HepG2 (cell line): Measurements from ENCODE around the gene ANXA9. TPM values are rescaled to one million over a fixed set of nuclear protein-coding genes. Genes with fewer than 3 reads are reported as not detected.

Source experiments
- ATAC-seq: fragments of 200-7000 bp; cut with Tn5 transposase; 3 replicates; pipeline ENCODE4 v1.9.1; 2020; ENCODE audit warnings: mild to moderate bottlenecking, moderate library complexity
- BruUV-seq: library from RNA; stranded (reverse); fragments of 400-500 nt; replicated peaks from 2 replicates; lab custom pipeline; 2021; lab: Mats Ljungman, UMichigan
- CTCF ChIA-PET: fragments of 300-600 bp; formaldehyde crosslinking; extraction: SDS; loops from one replicate; lab custom pipeline; 2021; ENCODE audit warnings: low total read pairs, inconsistent platforms, low intra/inter-chr PET ratio; lab: Yijun Ruan, JAX
- POLR2A ChIA-PET: fragments of 350-600 bp; sonication (Branson Sonifier 250); formaldehyde crosslinking; loops from one replicate; lab custom pipeline; 2020; ENCODE audit warnings: antibody characterized with exemption, inconsistent platforms; lab: Yijun Ruan, JAX
- DNase-seq: peaks from one replicate; pipeline ENCODE4 v3.0.0-alpha.2; 2015; ENCODE audit warnings: low spot score
- FAIRE-seq: peaks from 3 replicates; lab custom pipeline; 2011; peaks lifted over from hg19 to GRCh38; lab: Jason Lieb, UNC
- H2AFZ ChIP-seq: one replicate; pipeline ENCODE4 v1.6.1; 2011; ENCODE audit warnings: low read length, inconsistent platforms
- H3K27ac ChIP-seq: fragments of 300-600 bp; 3 replicates; pipeline ENCODE4 v1.8.0; 2011; ENCODE audit warnings: mixed run types, mild to moderate bottlenecking, mixed read lengths, low read length, inconsistent platforms; ENCODE audit not compliant: insufficient read depth; ENCODE audit errors: extremely low read length
- H3K27me3 ChIP-seq, 2 experiments: fragments of 200-600 bp in 1 of 2; 2 replicates in 1 of 2; 3 replicates in 1 of 2; pipeline versions ENCODE4 v1.6.0 to v1.8.0; 2011; ENCODE audit warnings: low read length in 2 of 2, mild to moderate bottlenecking in 2 of 2, moderate library complexity in 2 of 2, inconsistent platforms in 1 of 2; ENCODE audit not compliant: insufficient read depth in 2 of 2, control insufficient read depth in 1 of 2
- H3K36me3 ChIP-seq, 2 experiments: fragments of 200-600 bp in 1 of 2; replicated peaks in 1 of 2; 2 replicates in 1 of 2; 3 replicates in 1 of 2; pipeline versions ENCODE4 v1.5.1 to v1.8.0; 2011; ENCODE audit warnings: low read length in 2 of 2, inconsistent platforms in 1 of 2; ENCODE audit not compliant: insufficient read depth in 2 of 2, control insufficient read depth in 1 of 2
- H3K4me1 ChIP-seq: 2 replicates; pipeline ENCODE4 v1.5.1; 2012; ENCODE audit warnings: low read length, inconsistent platforms; ENCODE audit not compliant: insufficient read depth
- H3K4me2 ChIP-seq: 2 replicates; pipeline ENCODE4 v1.6.0; 2011; ENCODE audit warnings: low read depth, low read length, inconsistent platforms
- H3K4me3 ChIP-seq, 3 experiments: fragments of 200-600 bp in 1 of 3; sonication (generic), shearing (Covaris generic) in 1 of 3; replicated peaks in 1 of 3; 2 replicates each; pipeline ENCODE4 v1.5.1; 2011 to 2016; ENCODE audit warnings: low read length in 3 of 3, inconsistent platforms in 2 of 3, low read depth in 2 of 3, mild to moderate bottlenecking in 2 of 3, control low read depth in 1 of 3, mixed read lengths in 1 of 3; ENCODE audit not compliant: insufficient read depth in 1 of 3
- H3K79me2 ChIP-seq: one replicate; pipeline ENCODE4 v1.6.1; 2011; ENCODE audit warnings: low read length, inconsistent platforms; ENCODE audit not compliant: insufficient read depth
- H3K9ac ChIP-seq: 2 replicates; pipeline ENCODE4 v1.6.0; 2011; ENCODE audit warnings: mild to moderate bottlenecking, low read depth, low read length, inconsistent platforms; ENCODE audit not compliant: insufficient read depth
- H3K9me3 ChIP-seq: 2 replicates; pipeline ENCODE4 v1.5.1; 2012; ENCODE audit warnings: mild to moderate bottlenecking, low read length
- H4K20me1 ChIP-seq: 2 replicates; pipeline ENCODE4 v1.6.0; 2011; ENCODE audit warnings: inconsistent platforms, mild to moderate bottlenecking, low read length, moderate library complexity; ENCODE audit not compliant: insufficient read depth
- FLYWCH1 ChIP-seq: sonication (generic); formaldehyde crosslinking; IDR thresholded peaks from 2 replicates; pipeline ENCODE4 v1.8.1; 2023; ENCODE audit warnings: mild to moderate bottlenecking, missing genetic modification reagents
- ZNF329 ChIP-seq: sonication (generic); formaldehyde crosslinking; IDR thresholded peaks from 2 replicates; pipeline ENCODE4 v1.9.0; 2021; ENCODE audit warnings: low read depth, mild to moderate bottlenecking, missing genetic modification reagents
- ZNF776 ChIP-seq: sonication (generic); formaldehyde crosslinking; IDR thresholded peaks from 2 replicates; pipeline ENCODE4 v1.4.0; 2020; ENCODE audit warnings: mild to moderate bottlenecking, missing genetic modification reagents
- ZNF878 ChIP-seq: sonication (generic); formaldehyde crosslinking; IDR thresholded peaks from 2 replicates; pipeline ENCODE4 v1.8.1; 2023; ENCODE audit warnings: mild to moderate bottlenecking, missing genetic modification reagents, moderate library complexity
- WGBS: methylation state at CpG from one replicate; pipeline ENCODE4 v1.1.6; 2017; ENCODE audit warnings: low lambda C conversion rate; 5-methylcytosine and 5-hydroxymethylcytosine counted together
- in situ Hi-C: cut with HindIII; loops from 2 replicates; pipeline ENCODE4 v1.10.0; 2017; ENCODE audit warnings: low pct_unique_long_range_greater_than_20kb; ENCODE audit not compliant: extremely low pct_ligation_motif_present
- intact Hi-C: fragments of 100-400 bp; cut with micrococcal nuclease; formaldehyde crosslinking; loops from one replicate; pipeline ENCODE4 v1.10.0; 2022; ENCODE audit not compliant: unreplicated experiment
- polyA plus RNA-seq, 8 experiments: library from polyadenylated mRNA; depleted of rRNA in 3 of 8; stranded (reverse) in 7 of 8; unstranded in 1 of 8; fragments of >200 nt; fragmentation: Illumina TruSeq in 4 of 8; extraction: Trizol in 4 of 8; gene quantifications; 2 replicates each; pipeline versions ENCODE4 v1.2.1 to v1.2.3, GENCODE V29; 2011 to 2016; ENCODE audit warnings: low read depth in 4 of 8, missing spikeins in 1 of 8, mixed read lengths in 1 of 8; ENCODE audit not compliant: insufficient read depth in 1 of 8
- total RNA-seq, 5 experiments: library from RNA; depleted of rRNA; stranded (reverse); fragments of >200 nt; fragmentation: Illumina TruSeq; extraction: Trizol; gene quantifications; 2 replicates each; pipeline ENCODE4 v1.2.3, GENCODE V29; 2016; ENCODE audit warnings: low read depth in 1 of 5
- TF ChIP-seq, protein P1 (sequence below), 2 experiments: sonication (generic) in 1 of 2; formaldehyde crosslinking in 1 of 2; IDR thresholded peaks; 2 replicates each; pipeline versions ENCODE4 v1.6.1 to v1.9.0; 2014 to 2022; ENCODE audit warnings: antibody characterized with exemption in 1 of 2, borderline replicate concordance in 1 of 2, inconsistent platforms in 1 of 2, low read depth in 1 of 2, missing genetic modification reagents in 1 of 2
- TF ChIP-seq, protein P2 (sequence below): sonication (generic); formaldehyde crosslinking; IDR thresholded peaks from 2 replicates; pipeline ENCODE4 v1.5.1; 2020; ENCODE audit warnings: missing genetic modification reagents, mild to moderate bottlenecking, borderline replicate concordance
- TF ChIP-seq, protein P3 (sequence below): sonication (generic); formaldehyde crosslinking; IDR thresholded peaks from 2 replicates; pipeline ENCODE4 v1.4.0; 2020; ENCODE audit warnings: missing genetic modification reagents
- TF ChIP-seq, protein P4 (sequence below): sonication (generic); formaldehyde crosslinking; IDR thresholded peaks from 2 replicates; pipeline ENCODE4 v1.8.0; 2022; ENCODE audit warnings: mild to moderate bottlenecking, missing genetic modification reagents, borderline replicate concordance

Gene ANXA9
- total and polyA plus RNA-seq, 2 of the 13 experiments (the other 11 are each of a cell fraction or from before 2014, with no cell fraction given) = 13.3 to 23.9 TPM

DNA sequence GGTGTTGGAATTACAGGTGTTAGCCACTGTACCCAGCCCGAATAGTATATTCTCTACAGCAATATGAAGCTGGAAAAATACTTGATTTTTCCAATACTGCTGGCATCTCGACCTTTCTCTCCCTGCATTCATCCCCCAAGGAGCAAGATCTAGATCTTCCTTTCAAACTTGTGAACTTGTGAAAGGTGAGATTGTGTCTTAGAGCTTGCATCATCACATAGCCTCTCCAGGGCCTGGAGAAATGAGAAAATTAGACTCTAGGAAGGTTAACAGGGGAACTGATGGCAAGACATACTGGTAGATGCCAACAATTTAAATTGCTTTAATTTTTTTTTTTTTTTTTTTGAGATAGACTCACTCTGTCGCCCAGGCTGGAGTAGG, 28.2 kb downstream of the ANXA9 start:
- Histone ChIP-seq H3K79me2 (peaks cover 25% of the 10 kb centered on the region), H3K4me3 (no peak overlapping the region), H3K27me3 (no peaks in the 10 kb centered on the region; a peak in 1 of 5 replicates), H3K9ac (no peak overlapping the region), H3K27ac (no peak overlapping the region), H3K4me2 (no peak overlapping the region), H3K9me3 (no peaks in the 10 kb centered on the region), H4K20me1 (no peaks in the 10 kb centered on the region), H2AFZ (no peak overlapping the region), H3K36me3 (no peaks in the 10 kb centered on the region), H3K4me1 (peaks cover 76% of the 10 kb centered on the region)
- intact Hi-C loops (loop anchor here (5.0 kb wide), 1 partner anchor 137 kb away; the partner anchor contains the start of gene SEMA6C), in situ Hi-C loops (no loop called here)
- 94% methylated on average over 3 of the region's 3 CpGs for WGBS
- DNase-seq = no peak
- no TSS peak for BruUV-seq
- no peak for ATAC-seq
- TF ChIP-seq ZNF878 (CRISPR knock-in tag) (no peak), ZNF776 (no peak), ZNF329 (no peak), FLYWCH1 (no peak)
- TF ChIP-seq, protein P1, sequence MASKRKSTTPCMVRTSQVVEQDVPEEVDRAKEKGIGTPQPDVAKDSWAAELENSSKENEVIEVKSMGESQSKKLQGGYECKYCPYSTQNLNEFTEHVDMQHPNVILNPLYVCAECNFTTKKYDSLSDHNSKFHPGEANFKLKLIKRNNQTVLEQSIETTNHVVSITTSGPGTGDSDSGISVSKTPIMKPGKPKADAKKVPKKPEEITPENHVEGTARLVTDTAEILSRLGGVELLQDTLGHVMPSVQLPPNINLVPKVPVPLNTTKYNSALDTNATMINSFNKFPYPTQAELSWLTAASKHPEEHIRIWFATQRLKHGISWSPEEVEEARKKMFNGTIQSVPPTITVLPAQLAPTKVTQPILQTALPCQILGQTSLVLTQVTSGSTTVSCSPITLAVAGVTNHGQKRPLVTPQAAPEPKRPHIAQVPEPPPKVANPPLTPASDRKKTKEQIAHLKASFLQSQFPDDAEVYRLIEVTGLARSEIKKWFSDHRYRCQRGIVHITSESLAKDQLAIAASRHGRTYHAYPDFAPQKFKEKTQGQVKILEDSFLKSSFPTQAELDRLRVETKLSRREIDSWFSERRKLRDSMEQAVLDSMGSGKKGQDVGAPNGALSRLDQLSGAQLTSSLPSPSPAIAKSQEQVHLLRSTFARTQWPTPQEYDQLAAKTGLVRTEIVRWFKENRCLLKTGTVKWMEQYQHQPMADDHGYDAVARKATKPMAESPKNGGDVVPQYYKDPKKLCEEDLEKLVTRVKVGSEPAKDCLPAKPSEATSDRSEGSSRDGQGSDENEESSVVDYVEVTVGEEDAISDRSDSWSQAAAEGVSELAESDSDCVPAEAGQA (IDR thresholded peaks at IDR 0.05; ENCODE audit: low read depth) = no peak
- TF ChIP-seq, protein P1 (CRISPR knock-in tag; IDR thresholded peaks at IDR 0.05; ENCODE audit: borderline replicate concordance) = no peak
- TF ChIP-seq, protein P2, sequence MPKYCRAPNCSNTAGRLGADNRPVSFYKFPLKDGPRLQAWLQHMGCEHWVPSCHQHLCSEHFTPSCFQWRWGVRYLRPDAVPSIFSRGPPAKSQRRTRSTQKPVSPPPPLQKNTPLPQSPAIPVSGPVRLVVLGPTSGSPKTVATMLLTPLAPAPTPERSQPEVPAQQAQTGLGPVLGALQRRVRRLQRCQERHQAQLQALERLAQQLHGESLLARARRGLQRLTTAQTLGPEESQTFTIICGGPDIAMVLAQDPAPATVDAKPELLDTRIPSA (CRISPR knock-in tag) = no peak
- TF ChIP-seq, protein P3, sequence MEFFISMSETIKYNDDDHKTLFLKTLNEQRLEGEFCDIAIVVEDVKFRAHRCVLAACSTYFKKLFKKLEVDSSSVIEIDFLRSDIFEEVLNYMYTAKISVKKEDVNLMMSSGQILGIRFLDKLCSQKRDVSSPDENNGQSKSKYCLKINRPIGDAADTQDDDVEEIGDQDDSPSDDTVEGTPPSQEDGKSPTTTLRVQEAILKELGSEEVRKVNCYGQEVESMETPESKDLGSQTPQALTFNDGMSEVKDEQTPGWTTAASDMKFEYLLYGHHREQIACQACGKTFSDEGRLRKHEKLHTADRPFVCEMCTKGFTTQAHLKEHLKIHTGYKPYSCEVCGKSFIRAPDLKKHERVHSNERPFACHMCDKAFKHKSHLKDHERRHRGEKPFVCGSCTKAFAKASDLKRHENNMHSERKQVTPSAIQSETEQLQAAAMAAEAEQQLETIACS = no peak
- TF ChIP-seq, protein P4, sequence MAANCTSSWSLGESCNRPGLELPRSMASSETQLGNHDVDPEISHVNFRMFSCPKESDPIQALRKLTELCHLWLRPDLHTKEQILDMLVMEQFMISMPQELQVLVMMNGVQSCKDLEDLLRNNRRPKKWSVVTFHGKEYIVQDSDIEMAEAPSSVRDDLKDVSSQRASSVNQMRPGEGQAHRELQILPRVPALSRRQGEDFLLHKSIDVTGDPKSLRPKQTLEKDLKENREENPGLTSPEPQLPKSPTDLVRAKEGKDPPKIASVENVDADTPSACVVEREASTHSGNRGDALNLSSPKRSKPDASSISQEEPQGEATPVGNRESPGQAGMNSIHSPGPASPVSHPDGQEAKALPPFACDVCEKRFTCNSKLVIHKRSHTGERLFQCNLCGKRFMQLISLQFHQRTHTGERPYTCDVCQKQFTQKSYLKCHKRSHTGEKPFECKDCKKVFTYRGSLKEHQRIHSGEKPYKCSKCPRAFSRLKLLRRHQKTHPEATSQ (CRISPR knock-in tag) = no peak
- no peak for FAIRE-seq
- POLR2A ChIA-PET = no interaction called here
- CTCF ChIA-PET = no interaction called here
